HG02943 (cell line): ENCODE data around the gene ICAM5.
"Not testable (repeated sequence)": the region's sequence is repeated elsewhere in the genome, so short reads cannot be mapped to it uniquely, and the experiment has no call there.

ENCODE experiments used
- ATAC-seq: cut with Tn5 transposase; IDR thresholded peaks from one replicate; pipeline ENCODE4 v1.9.1; 2021; ENCODE audit warnings: mild to moderate bottlenecking, low read depth, moderate library complexity; ENCODE audit not compliant: unreplicated experiment

Gene ICAM5

DNA sequence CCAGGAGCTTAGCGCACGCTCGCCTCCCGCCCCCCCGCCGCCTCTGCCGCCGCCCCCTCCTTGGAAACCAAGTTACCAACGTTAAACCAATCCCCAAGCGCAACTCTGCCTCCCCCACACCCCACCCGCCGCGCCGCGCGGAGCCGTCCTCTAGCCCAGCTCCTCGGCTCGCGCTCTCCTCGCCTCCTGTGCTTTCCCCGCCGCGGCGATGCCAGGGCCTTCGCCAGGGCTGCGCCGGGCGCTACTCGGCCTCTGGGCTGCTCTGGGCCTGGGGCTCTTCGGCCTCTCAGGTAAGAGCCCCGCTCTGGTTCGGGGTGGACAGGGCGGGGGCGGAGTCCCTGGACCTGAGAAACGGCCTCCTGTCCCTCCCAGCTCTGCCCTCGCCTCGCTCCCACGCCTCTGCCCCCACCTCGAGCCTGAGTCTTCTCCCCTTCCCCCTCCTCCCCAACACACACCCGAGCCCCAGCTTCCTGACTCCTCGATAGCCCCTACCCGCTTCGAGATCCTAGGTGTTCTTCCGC, at the start of gene ICAM5:
TSS of gene ICAM5 (plus strand) at position 117 of the 521 bp plus-strand sequence. CDS start at position 209, 92 bp downstream.
- no peak for ATAC-seq

GRCh38 chr19:10241826-10242449, 47.8 kb upstream of the ICAM5 start:
- ATAC-seq = not testable (repeated sequence)

DNA sequence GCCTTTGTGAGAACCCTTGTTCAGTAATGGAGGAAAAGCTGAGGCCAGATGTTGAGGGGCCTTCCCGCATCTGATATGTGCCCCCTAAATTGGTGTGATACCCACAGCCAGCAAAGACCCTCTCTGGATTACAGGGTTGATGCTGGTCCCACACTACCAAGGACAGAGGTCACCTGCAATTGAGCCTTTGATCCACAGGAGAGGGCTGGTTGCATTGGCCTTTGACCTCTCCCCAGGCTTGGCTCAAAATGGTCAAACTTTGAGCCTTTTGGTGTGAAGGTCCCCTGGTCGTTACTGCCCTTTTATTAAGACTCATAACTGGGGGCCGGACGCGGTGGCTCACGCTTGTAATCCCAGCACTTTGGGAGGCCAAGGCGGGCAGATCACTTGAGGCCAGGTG, 46.1 kb upstream of the ICAM5 start:
- no peak for ATAC-seq

- no peak for ATAC-seq
Observed at GRCh38 chr19:10245189-10245939, 44.4 kb upstream of the ICAM5 start.

GRCh38 chr19:10246511-10246910, 43.2 kb upstream of the ICAM5 start:
- ATAC-seq = no peak

DNA sequence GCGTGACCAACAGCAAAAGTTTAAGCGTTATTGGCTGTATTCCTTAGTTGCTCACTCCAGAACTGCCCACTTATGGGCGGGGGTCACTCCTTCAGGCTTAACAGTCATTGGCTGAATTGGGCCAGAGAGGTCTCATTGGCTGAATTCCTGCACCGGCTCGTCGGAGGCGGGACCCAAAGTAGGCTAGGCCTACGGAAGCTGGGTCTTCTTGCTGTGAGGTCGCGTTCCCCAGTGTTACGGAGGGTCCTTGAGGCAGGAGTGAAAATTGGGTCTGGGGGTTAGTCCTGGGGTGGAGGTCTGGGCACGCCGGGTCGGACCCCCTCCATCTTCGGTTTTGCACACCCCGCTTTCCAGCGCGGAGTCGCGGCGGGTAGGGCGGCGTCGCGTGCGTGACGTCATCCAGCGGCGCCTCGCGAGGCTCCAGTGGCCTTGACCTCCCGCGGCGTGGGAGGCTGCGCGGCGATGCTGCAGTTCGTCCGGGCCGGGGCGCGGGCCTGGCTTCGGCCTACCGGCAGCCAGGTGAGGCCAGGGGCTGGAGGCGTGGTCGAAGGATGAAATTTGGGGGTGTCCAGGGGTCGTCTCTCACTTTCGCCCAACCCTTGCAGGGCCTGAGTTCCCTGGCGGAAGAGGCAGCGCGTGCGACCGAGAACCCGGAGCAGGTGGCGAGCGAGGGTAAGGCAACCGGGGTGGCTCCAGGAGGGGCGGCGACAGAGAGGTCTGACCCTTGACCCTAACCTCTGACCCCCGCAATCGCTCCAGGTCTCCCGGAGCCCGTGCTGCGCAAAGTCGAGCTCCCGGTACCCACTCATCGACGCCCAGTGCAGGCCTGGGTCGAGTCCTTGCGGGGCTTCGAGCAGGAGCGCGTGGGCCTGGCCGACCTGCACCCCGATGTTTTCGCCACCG, 37.7 kb upstream of the ICAM5 start, which contains the start of gene MRPL4:
TSS of gene MRPL4 (plus strand) at position 423 of the 903 bp plus-strand sequence. CDS start at position 463, 40 bp downstream.
- ATAC-seq = peak; percentile 91

DNA sequence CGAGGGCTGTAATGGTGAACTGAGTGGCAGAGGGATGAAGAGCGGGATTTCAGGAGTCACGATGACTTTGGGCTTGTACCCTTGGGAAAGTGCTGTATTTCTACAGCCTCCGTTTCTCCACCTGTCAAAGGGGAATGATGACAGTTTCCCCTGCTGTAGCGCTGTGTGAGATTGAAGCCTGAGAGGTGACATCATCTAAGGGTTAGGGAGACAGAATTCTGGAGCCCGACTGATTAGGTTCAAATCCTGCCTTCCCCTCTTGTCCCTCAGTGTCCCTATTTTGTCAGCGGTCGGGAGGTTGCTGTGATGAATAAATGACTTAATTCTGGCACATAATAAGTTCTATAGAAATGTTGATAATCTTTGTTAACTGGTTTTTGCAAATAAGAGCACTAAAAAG, 37.0 kb upstream of the ICAM5 start:
- no peak for ATAC-seq

- ATAC-seq = no peak
Observed at GRCh38 chr19:10254244-10254643, 35.5 kb upstream of the ICAM5 start.

DNA sequence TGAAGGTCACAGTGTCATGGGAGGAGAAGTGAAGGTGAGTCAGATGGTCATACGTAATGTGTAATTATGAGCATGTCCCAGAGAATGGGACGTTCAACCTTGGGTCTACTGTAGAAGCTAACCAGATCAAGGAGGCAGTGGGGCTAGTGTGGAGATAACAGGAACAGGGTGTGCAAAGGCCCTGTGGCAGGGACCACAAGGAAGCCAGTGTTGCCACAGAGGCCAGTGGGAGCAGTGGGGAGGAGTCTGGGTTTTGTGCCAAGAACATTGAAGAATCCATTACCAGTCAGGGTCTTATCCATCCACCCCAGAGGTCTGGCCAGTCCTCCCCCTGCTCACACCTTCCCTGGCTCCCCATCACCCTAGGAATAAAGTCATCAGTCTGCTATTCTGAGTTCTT, 34.4 kb upstream of the ICAM5 start:
- no peak for ATAC-seq

- ATAC-seq = no peak
Observed at GRCh38 chr19:10256551-10256950, 33.2 kb upstream of the ICAM5 start.

GRCh38 chr19:10256970-10257615, 32.7 kb upstream of the ICAM5 start:
- no peak for ATAC-seq

DNA sequence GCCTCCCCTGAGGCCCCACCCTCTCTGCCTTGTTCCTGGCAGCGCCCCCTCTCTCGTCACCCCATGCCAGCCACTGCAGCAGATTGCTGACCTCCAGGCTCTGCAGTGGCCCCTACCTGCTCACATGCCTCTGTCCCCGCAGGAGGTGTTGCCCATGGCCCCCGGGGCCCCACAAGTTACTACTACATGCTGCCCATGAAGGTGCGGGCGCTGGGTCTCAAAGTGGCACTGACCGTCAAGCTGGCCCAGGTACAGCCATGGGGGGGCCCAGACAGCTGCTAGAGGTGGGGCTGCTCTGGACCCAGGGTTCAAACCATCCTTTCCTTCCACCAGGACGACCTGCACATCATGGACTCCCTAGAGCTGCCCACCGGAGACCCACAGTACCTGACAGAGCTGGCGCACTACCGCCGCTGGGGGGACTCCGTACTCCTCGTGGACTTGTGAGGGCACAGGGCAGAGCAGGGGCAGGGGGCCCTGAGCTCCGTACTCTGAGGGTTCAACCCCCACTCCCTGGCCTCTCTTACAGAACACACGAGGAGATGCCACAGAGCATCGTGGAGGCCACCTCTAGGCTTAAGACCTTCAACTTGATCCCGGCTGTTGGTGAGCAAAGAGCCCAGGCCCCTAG, 31.6 kb upstream of the ICAM5 start:
- no peak for ATAC-seq

GRCh38 chr19:10259162-10259905, 30.4 kb upstream of the ICAM5 start:
- no peak for ATAC-seq

GRCh38 chr19:10260141-10260584, 29.6 kb upstream of the ICAM5 start:
- no peak for ATAC-seq

DNA sequence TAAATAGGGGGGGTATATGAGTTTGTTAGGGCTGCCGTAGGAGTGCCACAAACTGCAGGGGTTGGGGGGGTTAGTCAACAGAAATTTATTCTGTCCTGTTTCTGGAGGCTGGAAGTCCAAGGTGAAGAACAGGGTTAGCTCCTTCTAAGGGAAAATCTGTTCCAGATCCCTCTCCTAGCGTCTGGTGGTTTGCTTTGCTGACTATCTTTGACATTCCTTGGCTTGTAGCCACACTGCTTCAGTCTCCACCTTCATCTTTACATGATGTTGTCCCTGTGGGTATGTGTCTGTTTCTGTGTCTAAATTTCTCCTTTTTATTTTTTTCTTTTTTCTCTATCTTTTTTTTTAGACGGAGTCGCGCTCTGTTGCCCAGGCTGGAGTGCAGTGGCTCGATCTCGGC, 27.0 kb upstream of the ICAM5 start:
- no peak for ATAC-seq

DNA sequence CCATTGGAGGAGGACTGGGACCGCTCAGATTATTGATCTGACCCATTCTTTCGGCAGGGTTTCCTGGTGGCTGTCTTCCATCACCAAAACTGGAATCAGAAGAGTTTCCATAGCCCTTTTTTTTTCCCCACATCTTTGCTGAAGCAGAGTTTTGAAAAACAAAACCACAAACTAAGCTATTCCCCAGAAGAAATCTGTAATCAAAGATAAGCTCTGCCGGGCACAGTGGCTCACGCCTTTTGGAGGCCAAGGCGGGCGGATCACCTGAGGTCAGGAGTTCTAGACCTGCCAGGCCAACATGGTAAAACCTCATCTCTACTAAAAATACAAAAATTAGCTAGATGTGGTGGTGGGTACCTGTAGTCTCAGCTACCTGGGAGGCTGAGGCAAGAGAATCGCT, 23.0 kb upstream of the ICAM5 start:
- no peak for ATAC-seq

GRCh38 chr19:10268071-10268470, 21.7 kb upstream of the ICAM5 start:
- ATAC-seq = no peak

DNA sequence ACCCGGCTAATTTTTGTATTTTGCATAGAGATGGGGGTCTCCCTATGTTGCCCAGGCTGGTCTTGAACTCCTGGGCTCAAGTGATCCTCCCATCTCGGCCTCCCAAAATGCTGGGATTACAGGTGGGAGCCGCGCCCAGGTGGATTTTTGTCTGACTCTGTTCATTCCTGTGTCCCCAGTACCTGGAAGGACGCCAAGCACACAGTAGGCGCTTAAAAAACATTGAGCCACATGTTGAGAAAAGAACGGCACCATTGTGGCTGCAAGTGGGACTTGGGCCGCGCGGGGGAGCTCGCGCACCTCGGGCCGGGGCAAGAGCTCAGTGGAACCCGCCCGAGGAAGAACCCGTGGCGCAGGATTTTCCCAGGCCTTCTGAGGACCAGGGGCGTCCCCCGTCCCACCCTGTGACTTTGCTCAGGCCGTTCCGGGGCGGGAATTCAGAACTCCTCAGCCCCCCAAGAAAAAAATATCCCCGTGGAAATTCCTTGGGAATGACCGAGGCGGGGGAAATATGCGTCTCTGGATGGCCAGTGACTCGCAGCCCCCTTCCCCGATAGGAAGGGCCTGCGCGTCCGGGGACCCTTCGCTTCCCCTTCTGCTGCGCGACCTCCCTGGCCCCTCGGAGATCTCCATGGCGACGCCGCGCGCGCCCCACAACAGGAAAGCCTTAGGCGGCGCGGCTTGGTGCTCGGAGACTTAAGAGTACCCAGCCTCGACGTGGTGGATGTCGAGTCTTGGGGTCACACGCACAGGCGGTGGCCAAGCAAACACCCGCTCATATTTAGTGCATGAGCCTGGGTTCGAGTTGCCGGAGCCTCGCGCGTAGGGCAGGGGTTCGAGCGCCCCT, 20.2 kb upstream of the ICAM5 start:
- no peak for ATAC-seq
